ENCODE data around the gene FOXM1. TPM values are rescaled to one million over a fixed set of nuclear protein-coding genes. Genes with fewer than 3 reads are reported as not detected.

The FOXM1 gene
- total RNA-seq, 4 donors from 2014 or later, result 1.3 to 1.7 TPM; not detected in 2

- Histone ChIP-seq H3K27ac (peak overlapping the region in 3 of 4 donors; percentile 24 to 70 (median 56)), H3K27me3 (no peaks in the 10 kb centered on the region), H3K36me3 (peaks cover 0 to 44% of the 10 kb centered on the region in 2 donors), H3K4me3 (no peak overlapping the region), H3K4me1 (peaks cover 0 to 5% (median 0%) of the 10 kb centered on the region in 3 donors), H3K9me3 (no peaks in the 10 kb centered on the region)
- WGBS, 2 donors (ENCODE audit: low coverage in 1 of 2), result 58 to 59% methylated on average over 2 to 4 of the region's 5 CpGs
- no peak for ATAC-seq
- TF ChIP-seq CTCF (IDR thresholded peaks at IDR 0.05), result no peak
- no peak for TF ChIP-seq POLR2AphosphoS5 (IDR thresholded peaks at IDR 0.05)
- TF ChIP-seq POLR2A (IDR thresholded peaks at IDR 0.05), result no peak
- no peak for TF ChIP-seq EP300 (IDR thresholded peaks at IDR 0.05)
Observed at GRCh38 chr12:2842948-2843347, 34.0 kb downstream of the FOXM1 start.

GRCh38 chr12:2841056-2841650, 35.8 kb downstream of the FOXM1 start:
- Histone ChIP-seq H3K4me1 (peaks cover 0 to 4% (median 0%) of the 10 kb centered on the region in 3 donors), H3K27me3 (peaks cover 13% of the 10 kb centered on the region), H3K9me3 (no peaks in the 10 kb centered on the region), H3K27ac (no peak overlapping the region), H3K36me3 (peaks cover 0 to 47% of the 10 kb centered on the region in 2 donors), H3K4me3 (no peak overlapping the region)
- no peak for TF ChIP-seq POLR2AphosphoS5 (IDR thresholded peaks at IDR 0.05)
- no peak for TF ChIP-seq CTCF (IDR thresholded peaks at IDR 0.05)
- TF ChIP-seq POLR2A (IDR thresholded peaks at IDR 0.05), result no peak
- no peak for TF ChIP-seq EP300 (IDR thresholded peaks at IDR 0.05)
- no peak for ATAC-seq
- WGBS, 2 donors (ENCODE audit: low coverage in 1 of 2), result 10 to 45% methylated on average over 1 to 4 of the region's 9 CpGs

- Histone ChIP-seq H3K4me3 (no peak overlapping the region), H3K27ac (no peak overlapping the region), H3K27me3 (peaks cover 24% of the 10 kb centered on the region), H3K36me3 (peaks cover 0 to 34% of the 10 kb centered on the region in 2 donors), H3K4me1 (peaks cover 0 to 13% (median 10%) of the 10 kb centered on the region in 3 donors), H3K9me3 (no peaks in the 10 kb centered on the region)
- TF ChIP-seq CTCF (IDR thresholded peaks at IDR 0.05) (no peak), POLR2AphosphoS5 (IDR thresholded peaks at IDR 0.05) (no peak), POLR2A (IDR thresholded peaks at IDR 0.05) (no peak), EP300 (IDR thresholded peaks at IDR 0.05) (no peak)
- 87 to 90% methylated on average over 4 to 7 of the region's 8 CpGs for WGBS, 2 donors (ENCODE audit: low coverage in 1 of 2)
- ATAC-seq, result no peak
Observed at GRCh38 chr12:2836574-2836973, 40.4 kb downstream of the FOXM1 start.

GRCh38 chr12:2835691-2836403, 41.1 kb downstream of the FOXM1 start:
- H3K4me1 ChIP-seq, result peaks cover 0 to 13% (median 10%) of the 10 kb centered on the region in 3 donors
- no peak overlapping the region for H3K4me3 ChIP-seq
- no peak for TF ChIP-seq EP300 (IDR thresholded peaks at IDR 0.05)
- TF ChIP-seq CTCF (IDR thresholded peaks at IDR 0.05), result no peak
- TF ChIP-seq POLR2A (IDR thresholded peaks at IDR 0.05), result no peak
- no peak for TF ChIP-seq POLR2AphosphoS5 (IDR thresholded peaks at IDR 0.05)
- H3K27ac ChIP-seq, result no peak overlapping the region
- ATAC-seq, result no peak
- 55 to 57% methylated on average over 3 to 4 of the region's 4 CpGs for WGBS, 2 donors (ENCODE audit: low coverage in 1 of 2)
- no peaks in the 10 kb centered on the region for H3K9me3 ChIP-seq
- H3K36me3 ChIP-seq, result peaks cover 0 to 35% of the 10 kb centered on the region in 2 donors
- peaks cover 24% of the 10 kb centered on the region for H3K27me3 ChIP-seq
